NCI-H2171 (cell line): ENCODE results near the gene FNIP2.
"Not testable (repeated sequence)": the region's sequence is repeated elsewhere in the genome, so short reads cannot be mapped to it uniquely, and the experiment has no call there.

ENCODE experiments used
- DNase-seq: peaks from one replicate; lab custom pipeline; 2025; lab: John Stamatoyannopoulos, UW

FNIP2 gene

GRCh38 chr4:158793021-158793420 is 24.2 kb downstream of the FNIP2 start:
- DNase-seq, result no peak

- not testable (repeated sequence) for DNase-seq
These were observed 24.6 kb downstream of the FNIP2 start for GRCh38 chr4:158793430-158793829.

- DNase-seq, result no peak
These were observed 27.7 kb downstream of the FNIP2 start for GRCh38 chr4:158796370-158797140.

GRCh38 chr4:158798062-158798461 is 29.2 kb downstream of the FNIP2 start:
- DNase-seq, result no peak

GRCh38 chr4:158799013-158799770 is 30.4 kb downstream of the FNIP2 start:
- DNase-seq, result no peak

- no peak for DNase-seq
These were observed 31.0 kb downstream of the FNIP2 start for GRCh38 chr4:158799856-158800255.

GRCh38 chr4:158801066-158801465 is 32.2 kb downstream of the FNIP2 start:
- DNase-seq, result no peak

GRCh38 chr4:158801677-158802076 is 32.9 kb downstream of the FNIP2 start:
- DNase-seq, result no peak

GRCh38 chr4:158802914-158803313 is 34.1 kb downstream of the FNIP2 start:
- DNase-seq, result no peak

- DNase-seq, result peak; percentile 66
These were observed 37.0 kb downstream of the FNIP2 start for GRCh38 chr4:158805635-158806471.

GRCh38 chr4:158807691-158808090 is 38.9 kb downstream of the FNIP2 start:
- no peak for DNase-seq

GRCh38 chr4:158808399-158808798 is 39.6 kb downstream of the FNIP2 start:
- DNase-seq, result no peak

GRCh38 chr4:158809208-158809607 is 40.4 kb downstream of the FNIP2 start:
- not testable (repeated sequence) for DNase-seq

- no peak for DNase-seq
These were observed 41.0 kb downstream of the FNIP2 start for GRCh38 chr4:158809611-158810486.

- peak; percentile 4 for DNase-seq
These were observed 41.8 kb downstream of the FNIP2 start for GRCh38 chr4:158810487-158811215.

- no peak for DNase-seq
These were observed 42.4 kb downstream of the FNIP2 start for GRCh38 chr4:158811216-158811540.

- DNase-seq, result no peak
These were observed 42.9 kb downstream of the FNIP2 start for GRCh38 chr4:158811704-158812103.

GRCh38 chr4:158812133-158812532 is 43.3 kb downstream of the FNIP2 start:
- no peak for DNase-seq

GRCh38 chr4:158812543-158812942 is 43.7 kb downstream of the FNIP2 start:
- DNase-seq, result no peak

GRCh38 chr4:158813113-158813512 is 44.3 kb downstream of the FNIP2 start:
- no peak for DNase-seq

- DNase-seq, result no peak
These were observed 45.4 kb downstream of the FNIP2 start for GRCh38 chr4:158814207-158814606.
